ENCODE data around the gene EGFR.
A peak's percentile ranks its signal among the peaks of the same experiment; 100 is the strongest.

EGFR gene

GRCh38 chr7:55172161-55172560 lies 153.3 kb downstream of the EGFR start:
- no peak for DNase-seq (ENCODE audit: low spot score)

- DNase-seq (ENCODE audit: low spot score): no peak
These were observed 154.2 kb downstream of the EGFR start for GRCh38 chr7:55172881-55173609.

- DNase-seq (ENCODE audit: low spot score): no peak
These were observed 154.9 kb downstream of the EGFR start for GRCh38 chr7:55173671-55174070.

- no peak for DNase-seq (ENCODE audit: low spot score)
These were observed 155.6 kb downstream of the EGFR start for GRCh38 chr7:55174456-55174855.

- DNase-seq (ENCODE audit: low spot score): no peak
These were observed 156.0 kb downstream of the EGFR start for GRCh38 chr7:55174856-55175255.

- peak; percentile 57 for DNase-seq (ENCODE audit: low spot score)
These were observed 158.3 kb downstream of the EGFR start for GRCh38 chr7:55177068-55177530.

- DNase-seq (ENCODE audit: low spot score): peak; percentile 29
These were observed 158.9 kb downstream of the EGFR start for GRCh38 chr7:55177589-55178261.

- DNase-seq (ENCODE audit: low spot score): no peak
These were observed 159.6 kb downstream of the EGFR start for GRCh38 chr7:55178292-55178862.

GRCh38 chr7:55178863-55179773 lies 160.3 kb downstream of the EGFR start:
- DNase-seq (ENCODE audit: low spot score): no peak

GRCh38 chr7:55179931-55180682 lies 161.3 kb downstream of the EGFR start:
- no peak for DNase-seq (ENCODE audit: low spot score)

GRCh38 chr7:55180963-55181542 lies 162.2 kb downstream of the EGFR start:
- no peak for DNase-seq (ENCODE audit: low spot score)

- DNase-seq (ENCODE audit: low spot score): no peak
These were observed 162.9 kb downstream of the EGFR start for GRCh38 chr7:55181762-55182161.

- DNase-seq (ENCODE audit: low spot score): no peak
These were observed 165.1 kb downstream of the EGFR start for GRCh38 chr7:55183897-55184296.

GRCh38 chr7:55185321-55185802 lies 166.5 kb downstream of the EGFR start:
- DNase-seq (ENCODE audit: low spot score): no peak

GRCh38 chr7:55185941-55186609 lies 167.3 kb downstream of the EGFR start:
- peak; percentile 94 for DNase-seq (ENCODE audit: low spot score)

- DNase-seq (ENCODE audit: low spot score): no peak
These were observed 169.1 kb downstream of the EGFR start for GRCh38 chr7:55187701-55188491.

GRCh38 chr7:55188590-55189138 lies 169.8 kb downstream of the EGFR start:
- no peak for DNase-seq (ENCODE audit: low spot score)

- no peak for DNase-seq (ENCODE audit: low spot score)
These were observed 170.4 kb downstream of the EGFR start for GRCh38 chr7:55189146-55189766.
